HG02588 (cell line): ENCODE measurements around the gene SLC33A1.
"Not testable (repeated sequence)": the region's sequence is repeated elsewhere in the genome, so short reads cannot be mapped to it uniquely, and the experiment has no call there.

ENCODE experiments used
- ATAC-seq: cut with Tn5 transposase; IDR thresholded peaks from one replicate; pipeline ENCODE4 v1.9.1; 2021; ENCODE audit warnings: mild to moderate bottlenecking, moderate library complexity; ENCODE audit not compliant: unreplicated experiment

Gene SLC33A1

GRCh38 chr3:155862290-155862982 lies 8.2 kb upstream of the SLC33A1 start:
- ATAC-seq = not testable (repeated sequence)

GRCh38 chr3:155861476-155862183 lies 7.4 kb upstream of the SLC33A1 start:
- no peak for ATAC-seq

GRCh38 chr3:155860424-155860823 lies 6.2 kb upstream of the SLC33A1 start:
- not testable (repeated sequence) for ATAC-seq

GRCh38 chr3:155859859-155860258 lies 5.6 kb upstream of the SLC33A1 start:
- ATAC-seq = no peak

GRCh38 chr3:155853214-155854140 lies 750 bp downstream of the SLC33A1 start:
- ATAC-seq = peak; percentile 5

GRCh38 chr3:155852341-155852740 lies 1.9 kb downstream of the SLC33A1 start:
- no peak for ATAC-seq

- ATAC-seq = not testable (repeated sequence)
Measured at GRCh38 chr3:155849404-155849803, 4.8 kb downstream of the SLC33A1 start.

- no peak for ATAC-seq
Measured at GRCh38 chr3:155847993-155848392, 6.2 kb downstream of the SLC33A1 start.

- ATAC-seq = no peak
Measured at GRCh38 chr3:155846119-155846518, 8.1 kb downstream of the SLC33A1 start.

- ATAC-seq = no peak
Measured at GRCh38 chr3:155843569-155843968, 10.7 kb downstream of the SLC33A1 start.

GRCh38 chr3:155835341-155836071 lies 18.7 kb downstream of the SLC33A1 start:
- no peak for ATAC-seq

- ATAC-seq = not testable (repeated sequence)
Measured at GRCh38 chr3:155828490-155829098, 25.6 kb downstream of the SLC33A1 start.

- no peak for ATAC-seq
Measured at GRCh38 chr3:155815030-155815545, 39.1 kb downstream of the SLC33A1 start.

GRCh38 chr3:155813224-155813623 lies 41.0 kb downstream of the SLC33A1 start:
- not testable (repeated sequence) for ATAC-seq

GRCh38 chr3:155809181-155809580 lies 45.0 kb downstream of the SLC33A1 start:
- ATAC-seq = no peak

- ATAC-seq = no peak
Measured at GRCh38 chr3:155807823-155808222, 46.4 kb downstream of the SLC33A1 start.

- ATAC-seq = peak; percentile 98
Measured at GRCh38 chr3:155805802-155806618, 48.2 kb downstream of the SLC33A1 start, which contains the start of gene C3orf33. C3orf33 (minus strand) TSS chr3:155806278; CDS start chr3:155806252, 26 bp downstream.

GRCh38 chr3:155805204-155805801 lies 48.9 kb downstream of the SLC33A1 start:
- peak; percentile 15 for ATAC-seq

- no peak for ATAC-seq
Measured at GRCh38 chr3:155804323-155804722, 49.9 kb downstream of the SLC33A1 start.
